ENCODE data around the gene IQCH.

- TF ChIP-seq, protein P1, sequence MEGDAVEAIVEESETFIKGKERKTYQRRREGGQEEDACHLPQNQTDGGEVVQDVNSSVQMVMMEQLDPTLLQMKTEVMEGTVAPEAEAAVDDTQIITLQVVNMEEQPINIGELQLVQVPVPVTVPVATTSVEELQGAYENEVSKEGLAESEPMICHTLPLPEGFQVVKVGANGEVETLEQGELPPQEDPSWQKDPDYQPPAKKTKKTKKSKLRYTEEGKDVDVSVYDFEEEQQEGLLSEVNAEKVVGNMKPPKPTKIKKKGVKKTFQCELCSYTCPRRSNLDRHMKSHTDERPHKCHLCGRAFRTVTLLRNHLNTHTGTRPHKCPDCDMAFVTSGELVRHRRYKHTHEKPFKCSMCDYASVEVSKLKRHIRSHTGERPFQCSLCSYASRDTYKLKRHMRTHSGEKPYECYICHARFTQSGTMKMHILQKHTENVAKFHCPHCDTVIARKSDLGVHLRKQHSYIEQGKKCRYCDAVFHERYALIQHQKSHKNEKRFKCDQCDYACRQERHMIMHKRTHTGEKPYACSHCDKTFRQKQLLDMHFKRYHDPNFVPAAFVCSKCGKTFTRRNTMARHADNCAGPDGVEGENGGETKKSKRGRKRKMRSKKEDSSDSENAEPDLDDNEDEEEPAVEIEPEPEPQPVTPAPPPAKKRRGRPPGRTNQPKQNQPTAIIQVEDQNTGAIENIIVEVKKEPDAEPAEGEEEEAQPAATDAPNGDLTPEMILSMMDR (IDR thresholded peaks at IDR 0.05): no peak
- no peak for TF ChIP-seq POLR2A (IDR thresholded peaks at IDR 0.05)
Measured at GRCh38 chr15:67212684-67213367, 41.8 kb upstream of the IQCH start.
